Mesenteric fat pad (tissue), 1 donor: ENCODE data around the gene TMEM40. TPM values are rescaled to one million over a fixed set of nuclear protein-coding genes. Genes with fewer than 3 reads are reported as not detected.
"Not testable (repeated sequence)": the region's sequence is repeated elsewhere in the genome, so short reads cannot be mapped to it uniquely, and the experiment has no call there.

Source experiments
- DNase-seq: peaks from one replicate; pipeline ENCODE4 v3.0.0-alpha.2; 2020; ENCODE audit warnings: low spot score
- total RNA-seq: library from RNA; stranded (reverse); fragmentation: NEBNext Ultra II Directional; extraction: Animal tissue kit (Norgen Biotek cat#: 25700); gene quantifications from one replicate; pipeline ENCODE4 v1.2.1, GENCODE V29; 2021
- donor health status: DM: yes; HTN: yes; CAD: no.

TMEM40 gene
- total RNA-seq, 1 donor from 2014 or later = not detected

DNA sequence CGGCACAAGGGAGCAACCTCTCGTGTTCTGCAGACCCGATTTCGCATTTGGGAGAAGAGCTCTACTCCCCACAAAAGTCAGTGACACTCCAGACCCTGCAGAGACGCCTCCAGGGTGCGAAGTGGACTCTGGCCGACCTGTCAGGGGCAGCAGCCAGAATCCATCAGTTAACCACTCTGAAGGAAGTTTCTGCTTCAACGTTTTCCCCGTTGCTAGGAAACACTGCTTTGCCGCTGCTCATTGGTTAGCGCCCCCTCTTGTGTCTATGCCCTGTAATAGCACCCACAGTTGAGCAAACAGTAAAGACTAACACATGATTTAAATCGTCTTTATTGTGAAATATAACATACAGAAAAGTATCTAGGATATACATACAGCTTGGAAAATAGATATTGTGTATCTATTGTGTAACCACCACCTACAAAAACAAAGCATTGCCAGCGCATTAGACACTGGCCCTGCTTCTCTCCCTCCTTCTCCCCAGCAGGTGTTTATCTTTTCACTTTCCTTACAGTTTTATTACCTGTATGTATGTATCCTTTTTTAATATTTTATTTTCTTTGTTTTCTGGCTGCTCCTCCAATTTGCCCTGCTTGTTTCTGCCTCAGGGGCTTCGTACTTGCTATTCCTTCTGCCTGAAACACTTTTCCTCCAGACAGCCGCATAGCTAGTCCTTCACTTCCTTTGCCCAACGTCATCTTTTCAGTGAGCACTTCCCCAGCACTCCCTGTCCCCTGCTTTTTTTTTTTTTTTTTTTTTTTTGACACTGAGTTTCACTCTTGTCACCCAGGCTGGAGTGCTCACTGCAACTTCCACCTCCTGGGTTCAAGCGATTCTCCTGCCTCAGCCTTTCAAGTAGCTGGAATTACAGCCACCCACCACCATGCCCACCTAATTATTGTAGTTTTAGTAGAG lies 38.8 kb downstream of the TMEM40 start:
- DNase-seq = no peak

- DNase-seq = no peak
Measured at GRCh38 chr3:12719541-12719940, 39.5 kb downstream of the TMEM40 start.

- no peak for DNase-seq
Measured at GRCh38 chr3:12716605-12717151, 42.4 kb downstream of the TMEM40 start.

DNA sequence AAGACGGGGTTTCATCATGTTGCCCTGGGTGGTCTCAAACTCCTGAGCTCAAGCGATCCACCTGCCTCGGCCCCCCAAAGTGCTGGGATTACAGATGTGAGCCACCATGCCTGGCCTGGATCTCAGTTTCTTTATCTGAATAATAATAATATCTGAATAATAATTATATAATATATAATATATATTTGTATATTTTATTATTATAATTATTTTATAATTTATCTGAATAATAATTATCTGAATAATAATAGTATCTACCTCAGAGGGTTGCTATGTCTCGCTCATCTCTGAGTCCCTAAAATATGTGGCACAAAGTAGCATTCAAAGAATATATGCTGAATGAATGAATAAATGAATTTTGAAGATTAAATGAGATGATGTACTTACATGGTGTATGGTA lies 44.8 kb downstream of the TMEM40 start:
- DNase-seq = no peak

- DNase-seq = no peak
Measured at GRCh38 chr3:12710062-12710461, 49.0 kb downstream of the TMEM40 start.

GRCh38 chr3:12709334-12709733 lies 49.7 kb downstream of the TMEM40 start:
- DNase-seq = no peak

GRCh38 chr3:12708584-12709192 lies 50.4 kb downstream of the TMEM40 start:
- DNase-seq = no peak

GRCh38 chr3:12707449-12707848 lies 51.6 kb downstream of the TMEM40 start:
- no peak for DNase-seq

- no peak for DNase-seq
Measured at GRCh38 chr3:12706504-12707253, 52.4 kb downstream of the TMEM40 start.

- DNase-seq = no peak
Measured at GRCh38 chr3:12705981-12706380, 53.1 kb downstream of the TMEM40 start.

- no peak for DNase-seq
Measured at GRCh38 chr3:12705374-12705926, 53.6 kb downstream of the TMEM40 start.

DNA sequence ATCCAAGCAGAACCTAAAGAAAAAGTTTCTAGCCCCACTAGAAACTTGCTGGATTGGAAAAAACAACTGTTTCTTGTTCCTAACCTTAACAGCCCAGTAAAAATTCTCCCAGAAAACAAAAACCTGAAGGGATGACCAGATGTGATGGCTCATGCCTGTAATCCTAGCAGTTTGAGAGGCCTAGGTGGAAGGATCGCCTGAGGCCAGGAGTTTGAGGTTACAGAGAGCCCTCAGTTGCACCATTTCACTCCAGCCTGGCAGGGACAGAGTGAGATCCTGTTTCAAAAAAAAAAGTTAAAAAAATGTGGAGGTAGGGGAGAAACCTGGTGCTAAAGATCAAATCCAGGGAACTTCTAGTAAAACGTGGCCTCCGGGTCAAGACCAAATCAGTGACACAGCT lies 56.6 kb downstream of the TMEM40 start:
- no peak for DNase-seq

DNA sequence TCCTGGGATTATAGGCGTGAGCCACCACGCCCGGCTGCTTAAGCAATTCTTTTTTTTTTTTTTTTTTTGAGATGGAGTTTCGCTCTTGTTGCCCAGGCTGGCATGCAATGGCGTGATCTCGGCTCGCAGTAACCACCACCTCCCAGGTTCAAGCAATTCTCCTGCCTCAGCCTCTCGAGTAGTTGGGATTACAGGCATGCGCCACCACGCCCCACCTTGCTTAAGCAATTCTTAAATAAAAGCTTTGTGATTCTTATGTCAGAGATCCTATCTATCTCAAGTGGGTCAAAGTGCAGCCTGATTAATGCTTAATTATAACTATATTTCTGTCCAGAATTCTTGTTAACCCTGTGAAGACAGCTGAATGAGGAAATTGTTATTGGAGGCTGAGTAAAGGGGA lies 57.5 kb downstream of the TMEM40 start:
- DNase-seq = not testable (repeated sequence)

DNA sequence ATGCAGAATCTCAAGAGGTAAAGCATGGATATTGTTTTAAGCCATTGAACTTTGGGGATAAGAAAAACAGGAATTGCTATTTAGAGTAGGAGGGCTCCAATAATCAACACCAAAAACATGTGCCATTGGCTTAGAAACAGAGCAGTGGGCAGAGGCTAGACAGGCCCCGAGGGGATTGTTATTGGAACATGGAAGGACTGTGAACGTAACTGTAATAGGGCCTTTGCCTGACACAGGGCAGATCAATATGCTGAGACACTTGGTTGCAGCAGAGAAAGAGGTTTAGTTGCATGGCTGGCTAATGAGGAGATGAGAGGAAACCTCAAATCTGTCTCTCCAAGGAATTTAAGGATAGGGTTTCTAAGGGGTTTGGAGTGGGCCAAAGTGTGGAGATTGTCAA lies 58.3 kb downstream of the TMEM40 start:
- no peak for DNase-seq

GRCh38 chr3:12695916-12696315 lies 63.1 kb downstream of the TMEM40 start:
- no peak for DNase-seq

DNA sequence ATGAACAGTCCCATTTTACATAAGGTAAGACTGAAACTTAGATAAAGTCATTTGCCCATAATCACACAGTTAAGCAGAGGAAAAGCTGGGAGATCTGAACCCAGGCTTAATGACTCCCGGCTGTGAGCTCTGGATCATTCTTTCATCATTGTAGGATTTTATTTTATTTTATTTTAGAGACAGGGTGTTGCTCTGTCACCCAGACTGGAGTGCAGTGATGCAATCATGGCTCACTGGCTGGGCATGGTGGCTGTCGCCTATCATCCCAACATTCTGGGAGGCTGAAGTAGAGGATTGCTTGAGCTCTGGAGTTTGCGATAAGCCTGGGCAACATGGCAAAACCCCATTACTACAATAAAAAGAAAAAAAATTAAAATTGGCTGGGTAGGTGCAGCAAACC lies 63.9 kb downstream of the TMEM40 start:
- DNase-seq = no peak

GRCh38 chr3:12692444-12692843 lies 66.6 kb downstream of the TMEM40 start:
- no peak for DNase-seq

- no peak for DNase-seq
Measured at GRCh38 chr3:12689997-12690711, 68.9 kb downstream of the TMEM40 start.

DNA sequence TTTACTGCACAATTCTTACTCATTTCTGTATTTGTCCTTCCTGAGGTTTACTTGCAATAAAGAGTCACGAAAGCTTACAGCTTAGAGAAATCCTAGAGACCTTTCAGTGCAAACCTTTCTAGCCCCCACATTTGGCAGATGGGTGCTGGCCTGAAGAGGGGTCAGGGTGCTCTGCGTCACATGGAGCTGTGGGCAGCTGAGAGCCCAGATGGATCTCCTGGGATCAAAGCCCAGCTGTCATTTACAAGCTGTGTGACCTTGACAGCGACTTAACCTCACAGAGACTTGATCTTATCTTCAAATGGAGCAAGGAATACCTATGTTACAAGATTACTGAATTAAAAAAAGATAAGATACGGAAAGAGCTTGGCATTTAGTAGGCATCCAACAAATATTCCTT lies 71.1 kb downstream of the TMEM40 start:
- no peak for DNase-seq

- no peak for DNase-seq
Measured at GRCh38 chr3:12686096-12686495, 73.0 kb downstream of the TMEM40 start.
